ENCODE data around the gene ACSL6.

Gene ACSL6

GRCh38 chr5:132019337-132019736, 7.9 kb upstream of the ACSL6 start:
- no peak for TF ChIP-seq CTCF (IDR thresholded peaks at IDR 0.05)

- no peak for TF ChIP-seq CTCF (IDR thresholded peaks at IDR 0.05)
Observed at GRCh38 chr5:132017738-132018625, 6.5 kb upstream of the ACSL6 start.

GRCh38 chr5:132017316-132017715, 5.9 kb upstream of the ACSL6 start:
- no peak for TF ChIP-seq CTCF (IDR thresholded peaks at IDR 0.05)

- no peak for TF ChIP-seq CTCF (IDR thresholded peaks at IDR 0.05)
Observed at GRCh38 chr5:132016721-132017250, 5.3 kb upstream of the ACSL6 start.

DNA sequence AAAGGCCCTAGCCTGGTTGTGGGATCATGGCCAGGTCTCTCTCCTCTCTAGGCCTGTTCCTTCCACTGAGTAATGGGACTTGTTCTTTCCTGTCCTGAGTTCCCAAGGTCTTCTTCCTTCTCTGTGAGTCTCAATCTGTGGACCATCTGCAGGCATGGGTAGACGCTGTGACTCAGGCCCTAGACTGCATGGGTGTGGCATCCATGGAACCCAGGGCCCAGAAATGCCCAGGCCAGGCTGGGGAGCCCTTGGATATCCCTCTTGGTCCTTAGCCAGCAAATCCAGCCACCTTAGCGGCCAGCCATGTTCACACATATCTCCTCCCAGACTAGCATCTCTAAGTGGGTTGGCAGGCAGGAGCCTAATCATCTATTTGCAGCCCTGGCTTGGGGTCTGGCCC, 2.3 kb upstream of the ACSL6 start:
- TF ChIP-seq CTCF (IDR thresholded peaks at IDR 0.05): no peak

- no peak for TF ChIP-seq CTCF (IDR thresholded peaks at IDR 0.05)
Observed at GRCh38 chr5:132013006-132013689, 1.7 kb upstream of the ACSL6 start.

DNA sequence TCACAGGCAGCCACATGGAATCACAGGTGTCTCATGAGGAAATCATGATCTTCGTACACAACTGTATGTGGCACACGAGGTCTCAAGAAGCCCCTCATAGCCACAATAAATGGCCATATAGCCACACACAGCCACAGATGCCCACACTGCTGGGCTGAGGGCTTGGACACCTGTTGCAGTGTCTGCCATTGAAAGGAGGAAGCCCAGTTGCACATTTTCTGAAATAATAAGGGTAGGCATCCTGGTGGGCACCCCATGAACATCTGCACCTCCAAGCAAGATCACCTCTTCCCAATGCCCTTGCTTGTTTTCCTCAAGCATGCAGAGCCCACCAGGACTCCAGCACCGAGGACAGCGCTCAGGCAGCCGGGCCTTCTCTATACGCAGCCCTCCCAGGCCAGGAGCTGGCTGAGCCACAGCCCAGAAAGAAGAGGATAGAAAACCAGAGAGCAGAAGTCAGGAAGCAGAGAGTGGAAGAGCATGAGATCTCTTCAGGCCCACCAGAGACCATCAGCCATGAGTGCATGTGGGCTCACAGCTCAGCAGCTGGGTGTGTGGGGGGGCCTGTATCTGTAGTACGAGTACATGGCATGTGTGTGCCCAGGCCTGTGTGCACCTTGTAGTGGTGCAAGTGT, 1.0 kb upstream of the ACSL6 start:
- TF ChIP-seq CTCF (IDR thresholded peaks at IDR 0.05): no peak

All from LNCAP (cell line).